ENCODE data around the gene MAP3K5. TPM values are rescaled to one million over a fixed set of nuclear protein-coding genes. Genes with fewer than 3 reads are reported as not detected.

Gene MAP3K5
- total and polyA plus RNA-seq, 2 of the 8 experiments (the other 6 are each of a cell fraction or from before 2014, with no cell fraction given): 0.63 to 2.6 TPM

- Histone ChIP-seq H4K91ac (replicated peaks; ENCODE audit: insufficient read length, low read length) (no peak overlapping the region), H3K27ac (ENCODE audit: low read depth, low read length) (no peak overlapping the region), H3K79me2 (ENCODE audit: control insufficient read depth in 1 of 2, insufficient read depth in 2 of 2, low read length in 2 of 2) (peaks cover 8 to 82% of the 10 kb centered on the region in 2 experiments; a peak in 3 of 4 replicates), H3K4me1 (replicated peaks in 1 of 4; ENCODE audit: control insufficient read depth in 3 of 4, insufficient read depth in 4 of 4, low read length in 3 of 4) (peaks cover 2 to 17% (median 5%) of the 10 kb centered on the region in 4 experiments; a peak in 6 of 7 replicates), H3K56ac (replicated peaks; ENCODE audit: insufficient read length, low read depth, low read length) (no peak overlapping the region), H2BK120ac (replicated peaks; ENCODE audit: low read depth, low read length) (no peak overlapping the region), H2BK20ac (ENCODE audit: low read length) (no peak overlapping the region), H3K23me2 (ENCODE audit: low read depth, low read length) (peaks cover 13% of the 10 kb centered on the region), H2BK15ac (ENCODE audit: low read length) (no peak overlapping the region), H3K27me3 (replicated peaks in 1 of 4; ENCODE audit: control insufficient read depth in 3 of 4, extremely low read depth in 1 of 4, insufficient read depth in 3 of 4, low read length in 3 of 4) (peaks cover 0 to 4% (median 3%) of the 10 kb centered on the region in 4 experiments; a peak in 4 of 7 replicates), H2AK5ac (ENCODE audit: low read depth, low read length) (no peak overlapping the region), H3K79me1 (ENCODE audit: low read depth, low read length) (no peaks in the 10 kb centered on the region; the same call in 1 of the 2 replicates), H3K9ac (replicated peaks in 1 of 4; ENCODE audit: extremely low read depth in 1 of 4, low read depth in 3 of 4, low read length in 3 of 4) (no peak overlapping the region), H4K5ac (ENCODE audit: insufficient read length, low read depth, low read length) (no peak overlapping the region), H2BK12ac (ENCODE audit: low read depth, low read length) (no peak overlapping the region), H3K18ac (ENCODE audit: extremely low read depth, low read length) (no peak overlapping the region; the same call in 1 of the 2 replicates), H3K9me3 (ENCODE audit: insufficient read depth in 2 of 2, low read depth in 1 of 2, low read length in 1 of 2) (no peaks in the 10 kb centered on the region), H3K36me3 (ENCODE audit: control insufficient read depth in 2 of 4, insufficient read depth in 4 of 4, low read length in 3 of 4) (no peaks in the 10 kb centered on the region; a peak in 1 of 8 replicates), H4K20me1 (replicated peaks in 1 of 2; ENCODE audit: control insufficient read depth in 1 of 2, insufficient read depth in 2 of 2, low read length in 2 of 2) (peaks cover 4 to 8% of the 10 kb centered on the region in 2 experiments), H3K23ac (ENCODE audit: insufficient read length) (no peak overlapping the region), H3K4me2 (ENCODE audit: insufficient read depth in 1 of 2, low read depth in 2 of 2, low read length in 2 of 2) (no peak overlapping the region), H3K14ac (ENCODE audit: insufficient read length) (no peak overlapping the region), H3K4ac (replicated peaks; ENCODE audit: insufficient read length, low read depth, low read length) (no peak overlapping the region), H3K4me3 (ENCODE audit: extremely low read depth in 1 of 4, insufficient read depth in 2 of 4, low read depth in 3 of 4, low read length in 4 of 4) (no peak overlapping the region), H2BK5ac (ENCODE audit: low read depth, low read length) (no peak overlapping the region), H2AFZ (ENCODE audit: low read length) (no peak overlapping the region), H4K8ac (ENCODE audit: extremely low read depth, insufficient read depth, low read length) (no peak overlapping the region)
- 84% methylated on average over 1 of the region's 1 CpG; no CpG with 5 or more reads in 1 of the 2 experiments for WGBS, 2 experiments (ENCODE audit: extremely low coverage in 1 of 2, insufficient coverage in 1 of 2, insufficient read length in 1 of 2, insufficient replicate concordance in 2 of 2, low coverage in 1 of 2, low lambda C conversion rate in 2 of 2, missing lambda C conversion rate in 1 of 2)
- ChIA-PET CTCF (ENCODE audit: partially characterized antibody) (interaction anchor here (0.8 to 1.9 kb wide), 16 partner anchors 7 to 320 kb away, joined by 3 to 15 read pairs (median 4); no protein-coding TSS in a partner anchor), POLR2A (ENCODE audit: partially characterized antibody) (interaction anchor here (1.4 kb wide), 1 partner anchor 257 kb away, joined by 11 read pairs; the partner anchor contains the start of gene BCLAF1)
- FAIRE-seq (no peak), DNase-seq (ENCODE audit: low read depth in 1 of 2, low spot score in 2 of 2) (no peak)
- TF ChIP-seq RBBP5 (IDR thresholded peaks at IDR 0.05; ENCODE audit: borderline replicate concordance, low read depth, low read length): no peak
- TF ChIP-seq TBP (IDR thresholded peaks at IDR 0.05; ENCODE audit: low read depth, low read length): no peak
- no peak for TF ChIP-seq KDM1A (IDR thresholded peaks at IDR 0.05; ENCODE audit: borderline replicate concordance, low read length)
- TF ChIP-seq CHD2 (IDR thresholded peaks at IDR 0.05; ENCODE audit: low read length): no peak
- no peak for TF ChIP-seq RFX5 (IDR thresholded peaks at IDR 0.05; ENCODE audit: borderline replicate concordance, low read depth, low read length)
- no peak for TF ChIP-seq SIX5 (IDR thresholded peaks at IDR 0.05; ENCODE audit: low read depth, low read length)
- TF ChIP-seq EGR1 (IDR thresholded peaks at IDR 0.05; ENCODE audit: borderline replicate concordance, low read depth, low read length): no peak
- TF ChIP-seq EZH2 (IDR thresholded peaks at IDR 0.05; ENCODE audit: low read depth, low read length, severe bottlenecking): no peak
- TF ChIP-seq SIN3A (conservative IDR thresholded peaks at IDR 0.05 in 1 of 2, IDR thresholded peaks at IDR 0.05 in 1 of 2; ENCODE audit: low read depth in 1 of 2, low read length in 2 of 2): no peak
- no peak for TF ChIP-seq BRCA1 (IDR thresholded peaks at IDR 0.05; ENCODE audit: low read depth, low read length)
- no peak for TF ChIP-seq TEAD4 (IDR thresholded peaks at IDR 0.05; ENCODE audit: low read depth, low read length)
- no peak for TF ChIP-seq ATF3 (IDR thresholded peaks at IDR 0.05; ENCODE audit: insufficient read depth, low read depth, low read length)
- TF ChIP-seq JUN (IDR thresholded peaks at IDR 0.05; ENCODE audit: low read depth, low read length): no peak
These were observed 245.9 kb downstream of the MAP3K5 start for GRCh38 chr6:136546331-136546730.

Data from H1 (cell line).